Vagina (tissue), 2 donors: ENCODE results near the gene CTSZ.

Source experiments
- CTCF ChIP-seq, 3 experiments: fragments of 450-650 bp in 2 of 3; fragments of 200-600 bp in 1 of 3; sonication (generic) in 1 of 3; IDR thresholded peaks; one replicate each; pipeline ENCODE4 v1.5.1; 2017 to 2019; ENCODE audit warnings: antibody characterized with exemption in 3 of 3, mild to moderate bottlenecking in 2 of 3, moderate library complexity in 2 of 3
- POLR2A ChIP-seq, 2 donors: fragments of 450-650 bp; IDR thresholded peaks; one replicate each; pipeline ENCODE4 v1.6.1; 2017; ENCODE audit warnings: antibody characterized with exemption in 2 of 2, mild to moderate bottlenecking in 2 of 2, moderate library complexity in 2 of 2

- TF ChIP-seq CTCF (IDR thresholded peaks at IDR 0.05) (no peak), POLR2A (IDR thresholded peaks at IDR 0.05) (no peak)
These were observed 17.1 kb upstream of the CTSZ start for GRCh38 chr20:59024111-59024530.
